GM11168 (cell line): Measurements from ENCODE around the gene ARMC9.
"Not testable (repeated sequence)": the region's sequence is repeated elsewhere in the genome, so short reads cannot be mapped to it uniquely, and the experiment has no call there.

Source experiments
- in situ Hi-C: fragments of 300-500 bp; cut with MboI; formaldehyde crosslinking; loops from one replicate; pipeline ENCODE4 v1.12.0; 2022; ENCODE audit warnings: low sequenced_read_pairs; ENCODE audit not compliant: unreplicated experiment

Gene ARMC9

DNA sequence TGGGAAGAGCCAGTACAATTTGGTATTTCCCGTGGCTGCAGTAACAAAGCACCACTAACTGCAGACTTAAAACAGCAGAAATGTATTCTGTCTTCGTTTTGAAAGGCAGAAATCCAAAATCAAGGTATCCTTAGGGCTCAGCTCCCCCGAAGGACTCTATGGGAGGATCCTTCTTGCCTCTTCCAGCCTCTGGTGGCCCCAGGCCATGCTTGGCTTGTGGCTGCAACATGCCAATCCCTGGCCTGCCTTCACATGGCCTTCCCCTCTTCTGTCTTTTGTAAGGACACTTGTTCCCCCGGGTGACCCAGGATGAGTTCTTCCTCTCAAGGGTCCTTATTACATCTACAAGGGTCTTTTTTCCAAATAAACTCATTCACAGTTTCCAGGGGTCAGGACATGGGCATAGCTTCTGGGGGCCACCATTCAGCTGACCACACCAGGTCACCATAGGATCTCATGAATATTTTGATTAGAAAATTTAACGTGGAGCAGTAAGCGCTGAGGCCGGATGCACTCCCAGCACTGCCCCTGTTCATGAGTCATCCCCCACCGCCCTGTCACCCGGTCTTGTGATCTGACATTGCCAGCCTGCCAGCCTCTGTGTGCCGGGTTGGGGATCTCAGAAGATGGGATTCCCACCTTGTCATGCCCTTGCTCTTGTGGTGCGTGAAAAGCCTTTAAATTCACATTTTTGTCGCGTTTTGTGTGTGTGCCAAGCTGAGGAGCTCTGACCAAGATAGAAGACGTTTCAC, 135.9 kb downstream of the ARMC9 start:
- in situ Hi-C loops = no loop called here

GRCh38 chr2:231334981-231335380, 136.6 kb downstream of the ARMC9 start:
- in situ Hi-C loops = no loop called here

GRCh38 chr2:231335591-231335990, 137.2 kb downstream of the ARMC9 start:
- in situ Hi-C loops = no loop called here

DNA sequence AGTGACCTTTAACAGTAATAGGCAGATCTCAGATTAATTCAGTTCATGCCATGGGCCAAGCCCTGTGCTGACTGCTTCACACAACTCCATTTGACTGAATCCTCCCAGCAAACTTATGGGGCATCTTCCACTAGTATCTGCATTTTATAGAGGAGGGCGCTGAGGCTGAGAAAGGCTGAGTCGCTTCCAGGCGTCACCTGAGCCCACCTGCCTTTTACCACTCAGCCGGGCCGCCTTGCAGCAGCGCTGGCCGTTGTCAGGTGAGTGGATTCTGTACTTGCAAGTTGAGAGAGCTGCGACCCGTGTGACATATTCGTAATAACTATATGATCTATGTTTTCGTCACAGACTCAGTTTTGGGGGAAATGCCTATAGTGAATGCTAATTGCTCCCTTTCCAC, 137.8 kb downstream of the ARMC9 start:
- in situ Hi-C loops = no loop called here

GRCh38 chr2:231336700-231337099, 138.3 kb downstream of the ARMC9 start:
- in situ Hi-C loops = no loop called here

GRCh38 chr2:231337807-231338759, 139.7 kb downstream of the ARMC9 start:
- in situ Hi-C loops = no loop called here

- in situ Hi-C loops = no loop called here
These were observed 140.9 kb downstream of the ARMC9 start for GRCh38 chr2:231339316-231339715.

GRCh38 chr2:231341100-231341499, 142.7 kb downstream of the ARMC9 start:
- in situ Hi-C loops = no loop called here

DNA sequence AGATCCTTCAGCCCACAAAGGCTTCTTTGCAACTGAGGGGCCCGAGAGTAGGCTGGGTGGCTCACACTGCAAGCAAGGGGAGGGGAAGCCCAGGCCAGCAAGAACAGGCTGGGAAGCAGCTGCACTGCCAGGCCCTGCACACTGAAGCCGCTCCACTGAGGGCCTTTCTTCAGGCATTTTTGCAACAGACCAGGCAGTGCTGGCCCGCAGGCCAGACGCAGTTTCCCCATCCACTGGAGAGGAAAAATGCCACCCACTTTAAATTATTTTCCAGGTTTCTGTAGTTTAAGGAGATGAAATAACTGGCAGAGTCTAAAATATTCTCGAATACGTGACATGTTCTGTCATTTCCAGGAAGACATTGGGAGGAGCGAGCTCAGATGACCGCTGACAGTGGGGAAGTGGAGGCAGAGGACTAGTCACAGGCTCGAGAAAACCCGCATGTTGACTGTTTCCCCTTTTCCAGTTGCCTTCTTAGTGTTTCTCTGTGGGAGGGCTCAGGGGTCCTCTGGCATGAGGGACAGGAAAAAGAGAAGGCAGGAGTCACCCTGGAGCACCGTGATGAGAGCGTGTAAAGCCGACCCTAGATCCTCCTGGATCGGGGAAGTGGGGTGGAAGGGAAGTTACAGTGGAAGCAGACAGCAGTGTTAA, 143.8 kb downstream of the ARMC9 start:
- in situ Hi-C loops = no loop called here

GRCh38 chr2:231343006-231343710, 144.7 kb downstream of the ARMC9 start:
- in situ Hi-C loops = no loop called here

- in situ Hi-C loops = no loop called here
These were observed 145.6 kb downstream of the ARMC9 start for GRCh38 chr2:231343988-231344387.

DNA sequence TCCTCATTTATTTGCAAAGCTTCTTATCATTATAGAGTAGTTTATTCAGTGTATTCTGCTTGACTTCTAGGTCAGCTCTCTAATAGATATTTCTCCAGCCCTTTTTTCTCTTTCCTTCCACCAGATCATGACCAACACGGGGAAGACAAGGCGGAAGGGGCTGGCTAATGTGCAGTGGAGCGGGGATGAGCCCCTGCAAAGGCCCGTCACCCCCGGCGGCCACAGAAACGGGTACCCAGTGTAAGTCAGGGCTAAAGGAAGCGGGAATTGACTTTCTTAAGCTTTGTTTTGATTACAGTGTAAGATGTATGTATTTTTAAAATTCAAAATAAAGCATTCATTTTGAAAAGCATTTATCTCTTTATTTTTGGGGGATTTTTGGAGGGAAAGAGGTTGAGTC, 146.4 kb downstream of the ARMC9 start:
- in situ Hi-C loops = no loop called here

- in situ Hi-C loops = no loop called here
These were observed 148.7 kb downstream of the ARMC9 start for GRCh38 chr2:231347081-231347480.

- in situ Hi-C loops = no loop called here
These were observed 149.2 kb downstream of the ARMC9 start for GRCh38 chr2:231347638-231348037.

GRCh38 chr2:231348173-231348572, 149.7 kb downstream of the ARMC9 start:
- in situ Hi-C loops = no loop called here

- in situ Hi-C loops = no loop called here
These were observed 150.4 kb downstream of the ARMC9 start for GRCh38 chr2:231348704-231349373.

DNA sequence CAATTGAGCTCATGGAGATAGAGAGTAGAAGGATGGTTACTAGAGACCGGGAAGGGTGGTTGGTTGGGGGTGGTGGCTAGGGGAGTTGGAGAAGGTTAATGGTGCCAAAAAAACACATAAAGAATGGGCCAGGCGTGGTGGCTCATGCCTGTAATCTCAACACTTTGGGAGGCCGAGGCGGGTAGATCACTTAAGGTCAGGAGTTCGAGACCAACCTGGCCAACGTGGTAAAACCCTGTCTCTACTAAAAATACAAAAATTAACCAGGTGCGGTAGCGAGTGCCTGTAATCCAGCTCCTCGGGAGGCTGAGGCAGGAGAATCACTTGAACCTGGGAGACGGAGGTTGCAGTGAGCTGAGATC, 150.9 kb downstream of the ARMC9 start:
- in situ Hi-C loops = not testable (repeated sequence)

DNA sequence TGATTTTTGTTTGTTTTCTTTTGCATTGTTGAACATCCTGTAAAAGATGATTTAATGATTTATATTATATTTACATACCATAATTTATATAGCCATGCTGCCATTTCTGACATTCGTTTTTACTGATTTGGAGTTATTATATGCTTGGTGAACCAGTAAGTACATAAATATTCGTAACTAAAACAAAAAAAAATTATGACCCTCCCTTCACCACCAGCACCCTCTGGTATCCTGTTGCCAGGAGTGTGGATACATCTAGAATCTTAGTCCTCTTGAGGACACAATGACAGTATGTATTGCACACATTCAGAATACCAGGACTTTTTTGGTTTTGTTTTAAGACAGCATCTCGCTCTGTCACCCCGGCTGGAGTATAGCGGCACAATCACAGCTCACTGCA, 153.2 kb downstream of the ARMC9 start:
- in situ Hi-C loops = no loop called here

DNA sequence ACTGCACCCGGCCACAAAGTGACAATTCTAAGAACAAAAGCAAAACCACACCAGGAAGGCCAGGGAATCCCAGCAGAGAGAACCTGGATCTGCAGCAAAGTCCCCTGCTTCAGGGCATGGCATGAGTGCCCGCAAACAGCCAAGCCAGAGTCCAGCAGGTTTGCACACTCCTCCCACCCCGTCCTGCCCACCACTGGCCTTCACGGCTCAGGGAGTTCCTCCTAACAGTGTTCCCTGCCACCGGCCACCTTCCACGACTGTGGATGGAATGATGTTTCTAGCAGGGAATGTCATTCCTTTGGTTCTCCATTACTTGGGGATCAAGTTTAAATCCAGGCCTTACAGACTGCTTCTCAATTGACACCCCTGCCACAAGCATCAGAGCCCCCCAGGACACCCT, 155.0 kb downstream of the ARMC9 start:
- in situ Hi-C loops = no loop called here
